NCI-H128 (cell line): Measurements from ENCODE around the gene AKAP8L.
A peak's percentile ranks its signal among the peaks of the same experiment; 100 is the strongest.
"Not testable (repeated sequence)": the region's sequence is repeated elsewhere in the genome, so short reads cannot be mapped to it uniquely, and the experiment has no call there.

Experiments
- DNase-seq: peaks from one replicate; lab custom pipeline; 2025; ENCODE audit not compliant: unreplicated experiment; lab: John Stamatoyannopoulos, UW

The AKAP8L gene

DNA sequence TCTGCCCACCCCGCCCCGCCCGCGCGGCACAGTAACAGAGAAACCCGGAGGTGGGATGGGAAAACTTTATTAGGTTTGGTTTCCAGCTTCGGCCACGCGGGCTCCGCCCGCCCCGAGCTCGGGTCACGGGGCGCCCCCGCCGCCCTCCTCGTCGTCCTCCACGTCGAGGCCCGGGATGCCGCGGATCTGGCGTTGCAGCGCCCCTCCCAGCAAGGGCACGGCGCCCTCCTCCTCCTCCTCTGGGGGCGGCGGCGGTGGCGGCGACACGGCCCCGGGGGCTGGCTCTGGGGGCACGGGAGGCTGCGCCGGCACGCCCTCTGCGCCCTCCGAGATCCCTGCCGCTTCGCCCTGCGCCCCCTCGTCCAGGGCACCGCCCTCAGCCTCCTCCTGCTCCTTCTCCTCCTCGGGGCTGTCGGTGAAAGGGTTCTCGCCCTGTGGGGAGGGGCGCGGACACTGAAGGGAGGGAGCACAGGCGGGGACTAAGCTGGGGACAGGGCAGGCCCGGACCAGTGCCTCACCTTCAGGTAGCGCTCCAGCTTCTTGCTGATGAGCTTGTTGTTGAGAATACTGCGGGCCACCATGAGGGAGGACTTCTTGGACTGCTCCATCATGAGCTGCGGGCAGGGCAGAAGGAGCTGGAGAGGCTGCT is 38.7 kb downstream of the AKAP8L start:
- DNase-seq: no peak

- peak; percentile 94 for DNase-seq
Observed at GRCh38 chr19:15379083-15379998, 39.4 kb downstream of the AKAP8L start, which contains the start of gene AKAP8. Gene AKAP8 (minus strand): TSS chr19:15379787. CDS start chr19:15379731, 56 bp downstream.

DNA sequence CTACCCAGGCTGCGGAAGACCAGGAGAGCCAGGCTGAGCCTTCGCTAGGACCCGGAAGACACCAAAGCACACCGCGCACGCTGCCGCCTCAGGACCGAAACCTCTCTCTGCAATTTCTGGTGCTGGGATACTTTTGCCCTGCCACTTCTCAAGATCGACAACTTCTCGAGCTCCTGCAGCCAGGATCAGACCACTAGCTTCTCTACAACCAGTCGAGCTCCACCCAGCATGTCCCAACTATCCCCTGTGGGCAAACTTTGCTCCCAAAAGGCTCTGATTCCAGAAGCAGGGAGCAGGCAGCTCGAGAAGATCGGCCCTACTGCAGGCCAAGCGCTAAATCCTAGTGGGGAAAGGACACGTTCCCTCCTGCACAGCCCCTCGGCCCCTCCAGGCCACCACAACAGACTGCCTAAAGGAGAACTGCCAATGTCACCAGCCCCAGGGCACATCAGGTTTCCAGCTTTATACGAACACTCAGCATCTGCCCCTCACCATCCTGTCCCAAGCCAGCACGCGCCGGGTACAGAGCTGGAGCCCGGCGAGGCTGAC is 40.2 kb downstream of the AKAP8L start:
- no peak for DNase-seq

- DNase-seq: no peak
Observed at GRCh38 chr19:15374796-15375440, 43.9 kb downstream of the AKAP8L start.

- no peak for DNase-seq
Observed at GRCh38 chr19:15374105-15374651, 44.6 kb downstream of the AKAP8L start.

DNA sequence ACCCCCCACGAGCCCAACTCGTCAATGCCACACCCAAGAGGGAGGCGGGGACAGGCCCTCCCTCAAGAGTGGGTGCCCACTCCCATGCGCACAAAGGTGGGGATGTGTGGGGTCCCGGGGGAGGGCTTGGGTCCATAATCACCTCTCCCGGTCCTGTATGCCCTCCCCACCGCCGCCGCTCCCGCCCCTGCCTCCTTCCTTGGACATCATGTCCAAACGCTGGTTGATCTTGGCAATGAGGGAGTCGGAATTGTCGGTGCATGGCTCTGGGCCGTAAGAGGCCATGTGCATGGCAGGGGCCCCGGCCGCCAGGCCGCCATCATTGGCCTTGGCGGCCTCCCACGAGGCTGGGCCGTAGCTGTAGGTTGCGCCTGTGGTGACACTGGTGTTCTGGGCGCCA is 45.1 kb downstream of the AKAP8L start:
- DNase-seq: no peak

DNA sequence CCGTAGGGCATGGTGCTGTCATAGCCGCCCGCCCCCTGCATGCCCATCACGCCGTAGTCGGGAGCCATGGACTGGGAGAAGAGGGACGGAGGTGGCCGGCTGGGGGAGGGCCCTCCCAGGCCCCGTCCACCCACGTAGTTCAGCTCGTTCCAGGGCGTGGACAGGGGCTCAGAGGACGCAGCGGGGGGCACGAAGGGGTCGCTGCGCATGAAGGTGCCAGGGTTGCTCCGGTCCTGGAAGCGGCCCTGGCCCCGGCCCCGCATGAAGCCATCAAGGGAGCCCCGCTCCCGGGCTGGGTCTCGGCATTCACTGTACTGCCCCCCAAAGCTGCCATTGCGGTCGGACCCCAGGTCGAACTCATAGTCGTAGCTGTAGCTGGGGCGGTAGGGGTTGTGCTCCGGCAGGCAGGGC is 45.9 kb downstream of the AKAP8L start:
- DNase-seq: no peak

DNA sequence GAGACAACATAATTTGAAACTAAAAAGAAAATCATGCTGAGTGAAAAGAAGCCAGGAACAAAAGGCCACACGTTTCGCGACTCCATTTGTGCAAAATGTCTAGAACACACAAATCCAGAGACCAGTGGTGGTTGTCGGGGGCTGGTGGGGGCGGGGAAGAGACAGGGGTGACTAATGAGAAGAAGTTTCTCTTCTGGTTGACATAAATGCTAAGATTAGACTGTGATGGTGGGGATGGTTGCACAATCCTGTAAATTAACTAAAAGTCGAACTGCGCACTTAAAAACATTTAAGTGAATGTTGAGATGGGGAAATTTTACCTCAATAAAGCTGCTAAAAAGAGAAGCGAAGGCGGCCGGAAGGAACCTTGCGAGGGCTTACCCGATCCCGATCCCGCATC is 46.3 kb downstream of the AKAP8L start:
- no peak for DNase-seq

- DNase-seq: no peak
Observed at GRCh38 chr19:15371786-15372380, 46.9 kb downstream of the AKAP8L start.

- DNase-seq: no peak
Observed at GRCh38 chr19:15371119-15371518, 47.7 kb downstream of the AKAP8L start.

GRCh38 chr19:15369594-15369891 is 49.2 kb downstream of the AKAP8L start:
- no peak for DNase-seq

GRCh38 chr19:15368798-15369593 is 49.8 kb downstream of the AKAP8L start:
- no peak for DNase-seq

GRCh38 chr19:15368051-15368632 is 50.6 kb downstream of the AKAP8L start:
- no peak for DNase-seq

DNA sequence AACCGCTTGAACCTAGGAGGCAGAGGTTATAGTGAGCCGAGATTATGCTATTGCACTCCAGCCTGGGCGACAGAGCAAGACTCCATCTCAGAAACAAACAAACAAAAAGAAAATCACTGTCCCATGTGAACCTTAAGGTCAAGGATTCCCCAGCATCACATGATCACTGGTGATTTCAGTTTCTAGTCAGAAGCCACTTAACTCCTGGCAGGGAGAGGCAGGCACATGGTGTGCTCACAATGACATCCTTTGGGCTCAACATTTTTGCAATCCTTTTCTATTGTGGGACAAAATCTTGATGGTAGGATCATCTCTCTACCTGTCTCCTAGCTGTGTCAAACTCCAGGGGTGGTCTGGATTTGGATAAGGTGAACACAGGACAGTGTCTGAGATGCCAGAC is 51.3 kb downstream of the AKAP8L start:
- no peak for DNase-seq

GRCh38 chr19:15365264-15365663 is 53.5 kb downstream of the AKAP8L start:
- DNase-seq: no peak

GRCh38 chr19:15363791-15364190 is 55.0 kb downstream of the AKAP8L start:
- not testable (repeated sequence) for DNase-seq

- DNase-seq: not testable (repeated sequence)
Observed at GRCh38 chr19:15363048-15363447, 55.7 kb downstream of the AKAP8L start.

- not testable (repeated sequence) for DNase-seq
Observed at GRCh38 chr19:15360015-15360414, 58.8 kb downstream of the AKAP8L start.

DNA sequence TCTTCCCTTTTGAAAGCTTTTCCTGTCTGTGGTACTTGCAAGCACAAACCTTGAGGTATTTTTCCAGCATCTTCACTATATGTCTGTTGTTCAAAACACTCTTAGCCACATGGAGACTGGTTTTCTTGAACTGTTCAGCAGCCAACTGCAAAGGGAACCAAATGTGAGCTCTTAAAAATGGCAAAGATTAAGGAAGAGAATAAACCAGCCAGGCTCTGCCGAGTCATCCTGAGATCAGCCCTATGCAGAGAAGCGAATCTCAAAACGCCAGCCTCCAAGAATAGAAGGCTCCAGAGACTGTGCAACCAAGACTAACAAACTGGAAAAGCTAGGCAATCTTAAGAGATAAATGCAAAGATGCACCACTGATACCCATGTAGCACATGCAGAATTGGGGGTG is 59.9 kb downstream of the AKAP8L start:
- DNase-seq: no peak

DNA sequence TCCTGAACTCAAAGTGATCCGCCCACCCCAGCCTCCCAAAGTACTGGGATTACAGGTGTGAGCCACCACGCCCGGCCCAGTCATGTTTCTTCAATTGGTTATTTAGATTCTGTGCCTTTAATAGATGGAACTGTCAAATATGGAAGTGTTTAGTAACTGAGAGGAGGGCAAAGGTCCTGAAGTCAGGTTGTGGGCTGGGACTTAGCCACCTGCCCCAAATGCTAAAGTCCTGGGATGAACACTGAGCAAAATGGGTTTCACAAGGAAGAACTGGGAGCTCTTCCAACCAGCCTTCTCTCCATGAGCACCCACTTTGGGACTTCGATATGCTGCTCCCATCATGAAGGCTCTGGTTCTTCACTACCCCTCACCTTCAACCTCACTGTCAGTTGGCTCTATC is 60.9 kb downstream of the AKAP8L start:
- no peak for DNase-seq
